ENCODE data around the gene TANK.
A peak's percentile ranks its signal among the peaks of the same experiment; 100 is the strongest.
"Not testable (repeated sequence)": the region's sequence is repeated elsewhere in the genome, so short reads cannot be mapped to it uniquely, and the experiment has no call there.

The TANK gene

GRCh38 chr2:161177969-161178368 lies 17.7 kb downstream of the TANK start:
- TF ChIP-seq, protein P1, sequence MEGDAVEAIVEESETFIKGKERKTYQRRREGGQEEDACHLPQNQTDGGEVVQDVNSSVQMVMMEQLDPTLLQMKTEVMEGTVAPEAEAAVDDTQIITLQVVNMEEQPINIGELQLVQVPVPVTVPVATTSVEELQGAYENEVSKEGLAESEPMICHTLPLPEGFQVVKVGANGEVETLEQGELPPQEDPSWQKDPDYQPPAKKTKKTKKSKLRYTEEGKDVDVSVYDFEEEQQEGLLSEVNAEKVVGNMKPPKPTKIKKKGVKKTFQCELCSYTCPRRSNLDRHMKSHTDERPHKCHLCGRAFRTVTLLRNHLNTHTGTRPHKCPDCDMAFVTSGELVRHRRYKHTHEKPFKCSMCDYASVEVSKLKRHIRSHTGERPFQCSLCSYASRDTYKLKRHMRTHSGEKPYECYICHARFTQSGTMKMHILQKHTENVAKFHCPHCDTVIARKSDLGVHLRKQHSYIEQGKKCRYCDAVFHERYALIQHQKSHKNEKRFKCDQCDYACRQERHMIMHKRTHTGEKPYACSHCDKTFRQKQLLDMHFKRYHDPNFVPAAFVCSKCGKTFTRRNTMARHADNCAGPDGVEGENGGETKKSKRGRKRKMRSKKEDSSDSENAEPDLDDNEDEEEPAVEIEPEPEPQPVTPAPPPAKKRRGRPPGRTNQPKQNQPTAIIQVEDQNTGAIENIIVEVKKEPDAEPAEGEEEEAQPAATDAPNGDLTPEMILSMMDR (IDR thresholded peaks at IDR 0.05; ENCODE audit: low read depth, low read length): no peak
- DNase-seq (ENCODE audit: low read depth in 2 of 2): no peak
- H3K4me3 ChIP-seq (replicated peaks in 1 of 2; ENCODE audit: low read depth in 2 of 2, low read length in 2 of 2): no peak overlapping the region

- no peak overlapping the region for H3K4me3 ChIP-seq (replicated peaks in 1 of 2; ENCODE audit: low read depth in 2 of 2, low read length in 2 of 2)
- TF ChIP-seq, protein P1 (IDR thresholded peaks at IDR 0.05; ENCODE audit: low read depth, low read length): no peak
- no peak for DNase-seq (ENCODE audit: low read depth in 2 of 2)
Observed at GRCh38 chr2:161178756-161179155, 18.5 kb downstream of the TANK start.

- H3K4me3 ChIP-seq (replicated peaks in 1 of 2; ENCODE audit: low read depth in 2 of 2, low read length in 2 of 2): no peak overlapping the region
- TF ChIP-seq, protein P1 (IDR thresholded peaks at IDR 0.05; ENCODE audit: low read depth, low read length): no peak
- no peak for DNase-seq (ENCODE audit: low read depth in 2 of 2)
Observed at GRCh38 chr2:161190050-161190449, 29.8 kb downstream of the TANK start.

- DNase-seq (ENCODE audit: low read depth in 2 of 2); H3K4me3 ChIP-seq (replicated peaks in 1 of 2; ENCODE audit: low read depth in 2 of 2, low read length in 2 of 2): not testable (repeated sequence)
Observed at GRCh38 chr2:161195602-161196001, 35.4 kb downstream of the TANK start.

- TF ChIP-seq, protein P1 (IDR thresholded peaks at IDR 0.05; ENCODE audit: low read depth, low read length): no peak
- no peak for DNase-seq (ENCODE audit: low read depth in 2 of 2)
- H3K4me3 ChIP-seq (replicated peaks in 1 of 2; ENCODE audit: low read depth in 2 of 2, low read length in 2 of 2): no peak overlapping the region
Observed at GRCh38 chr2:161199912-161200701, 39.9 kb downstream of the TANK start.

GRCh38 chr2:161204846-161205245 lies 44.6 kb downstream of the TANK start:
- peak in 1 of 2 donors; percentile 31 for DNase-seq (ENCODE audit: low read depth in 2 of 2)

GRCh38 chr2:161206471-161207032 lies 46.3 kb downstream of the TANK start:
- no peak overlapping the region for H3K4me3 ChIP-seq (replicated peaks in 1 of 2; ENCODE audit: low read depth in 2 of 2, low read length in 2 of 2)
- peak; percentile 73 to 82 for DNase-seq (ENCODE audit: low read depth in 2 of 2)
- TF ChIP-seq, protein P1 (IDR thresholded peaks at IDR 0.05; ENCODE audit: low read depth, low read length): no peak

More at GRCh38 chr2:161204846-161205245, 44.6 kb downstream of the TANK start:
- no peak overlapping the region for H3K4me3 ChIP-seq (replicated peaks in 1 of 2; ENCODE audit: low read depth in 2 of 2, low read length in 2 of 2)
- TF ChIP-seq, protein P1 (IDR thresholded peaks at IDR 0.05; ENCODE audit: low read depth, low read length): no peak

Data from cardiac fibroblast (primary cell).